ENCODE results near the gene NSDHL.

DNA sequence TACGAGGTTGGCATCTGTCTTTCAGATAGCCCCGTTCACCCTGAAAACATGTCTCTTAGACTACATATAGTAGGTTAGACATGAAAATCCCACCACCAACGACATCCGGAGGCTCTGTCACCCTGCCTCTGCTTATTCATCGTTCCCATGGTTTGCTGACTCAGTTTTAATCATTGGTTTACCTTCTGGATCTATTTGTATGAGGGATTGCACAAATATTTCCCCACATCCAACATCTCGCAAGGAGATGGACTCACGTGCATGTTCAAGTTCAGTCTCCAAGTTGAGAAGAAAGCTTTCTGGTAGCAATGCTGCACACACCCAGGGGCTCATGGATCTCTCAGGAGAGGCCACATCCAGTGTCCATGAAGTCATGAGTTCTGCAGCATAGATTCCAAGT lies 11.1 kb upstream of the NSDHL start:
- TF ChIP-seq CTCF (IDR thresholded peaks at IDR 0.05): no peak
- TF ChIP-seq POLR2A (IDR thresholded peaks at IDR 0.05): no peak
- no peak for TF ChIP-seq EP300 (IDR thresholded peaks at IDR 0.05)

Data from ovary (tissue), 3 donors.